ENCODE data around the gene F11R.
"Not testable (repeated sequence)": the region's sequence is repeated elsewhere in the genome, so short reads cannot be mapped to it uniquely, and the experiment has no call there.

The F11R gene

GRCh38 chr1:161013131-161013487 lies 7.8 kb downstream of the F11R start:
- DNase-seq (ENCODE audit: low read depth), result no peak

GRCh38 chr1:161012420-161012819 lies 8.5 kb downstream of the F11R start:
- DNase-seq (ENCODE audit: low read depth), result no peak

GRCh38 chr1:161009602-161010211 lies 11.2 kb downstream of the F11R start:
- DNase-seq (ENCODE audit: low read depth), result no peak

GRCh38 chr1:161008869-161009510 lies 12.0 kb downstream of the F11R start:
- no peak for DNase-seq (ENCODE audit: low read depth)

GRCh38 chr1:161007369-161007768 lies 13.6 kb downstream of the F11R start:
- DNase-seq (ENCODE audit: low read depth), result no peak

GRCh38 chr1:161006563-161006962 lies 14.4 kb downstream of the F11R start:
- DNase-seq (ENCODE audit: low read depth), result no peak

- no peak for DNase-seq (ENCODE audit: low read depth)
Measured at GRCh38 chr1:161001525-161001924, 19.4 kb downstream of the F11R start.

- DNase-seq (ENCODE audit: low read depth), result no peak
Measured at GRCh38 chr1:161000736-161001480, 20.0 kb downstream of the F11R start.

- no peak for DNase-seq (ENCODE audit: low read depth)
Measured at GRCh38 chr1:160999376-160999775, 21.6 kb downstream of the F11R start.

GRCh38 chr1:160997323-160998038 lies 23.5 kb downstream of the F11R start:
- DNase-seq (ENCODE audit: low read depth), result peak; percentile 33

GRCh38 chr1:160996178-160996577 lies 24.8 kb downstream of the F11R start:
- DNase-seq (ENCODE audit: low read depth), result no peak

GRCh38 chr1:160993544-160994193 lies 27.3 kb downstream of the F11R start:
- no peak for DNase-seq (ENCODE audit: low read depth)

GRCh38 chr1:160992036-160992435 lies 28.9 kb downstream of the F11R start:
- DNase-seq (ENCODE audit: low read depth), result not testable (repeated sequence)

GRCh38 chr1:160987359-160988050 lies 33.4 kb downstream of the F11R start:
- DNase-seq (ENCODE audit: low read depth), result no peak

GRCh38 chr1:160985723-160986122 lies 35.2 kb downstream of the F11R start:
- no peak for DNase-seq (ENCODE audit: low read depth)

- DNase-seq (ENCODE audit: low read depth), result no peak
Measured at GRCh38 chr1:160981584-160982411, 39.2 kb downstream of the F11R start.

- DNase-seq (ENCODE audit: low read depth), result no peak
Measured at GRCh38 chr1:160979286-160979685, 41.7 kb downstream of the F11R start.

- DNase-seq (ENCODE audit: low read depth), result no peak
Measured at GRCh38 chr1:160978510-160978927, 42.4 kb downstream of the F11R start.

- DNase-seq (ENCODE audit: low read depth), result no peak
Measured at GRCh38 chr1:160975026-160975425, 45.9 kb downstream of the F11R start.

- no peak for DNase-seq (ENCODE audit: low read depth)
Measured at GRCh38 chr1:160973491-160973890, 47.5 kb downstream of the F11R start.

GRCh38 chr1:160972939-160973338 lies 48.0 kb downstream of the F11R start:
- no peak for DNase-seq (ENCODE audit: low read depth)

Measured in activated T-cell treated with anti-CD3 and anti-CD28 coated beads for 1 hour (primary cell).